Breast epithelium (tissue), 3 donors: ENCODE measurements around the gene C4orf36.

Source experiments
- CTCF ChIP-seq, 3 donors: fragments of 450-650 bp; IDR thresholded peaks; one replicate each; pipeline ENCODE4 v1.5.1; 2016 to 2017; ENCODE audit warnings: antibody characterized with exemption in 3 of 3, mild to moderate bottlenecking in 3 of 3, moderate library complexity in 3 of 3
- POLR2A ChIP-seq: fragments of 450-650 bp; IDR thresholded peaks from one replicate; pipeline ENCODE4 v1.6.1; 2016; ENCODE audit warnings: antibody characterized with exemption, mild to moderate bottlenecking, moderate library complexity
- POLR2AphosphoS5 ChIP-seq, 3 donors: sonication (generic); formaldehyde crosslinking; IDR thresholded peaks; one replicate each; pipeline ENCODE4 v1.6.1; 2017; ENCODE audit warnings: antibody characterized with exemption in 3 of 3

GRCh38 chr4:86926435-86927086, 34.3 kb upstream of the C4orf36 start:
- TF ChIP-seq POLR2A (no peak), CTCF (IDR thresholded peaks at IDR 0.05) (no peak), POLR2AphosphoS5 (IDR thresholded peaks at IDR 0.05) (no peak)
